Head of caudate nucleus (tissue), 42 donors: ENCODE results near the gene CFAP99.
"Not testable (repeated sequence)": the region's sequence is repeated elsewhere in the genome, so short reads cannot be mapped to it uniquely, and the experiment has no call there.

ENCODE experiments used
- DNase-seq, 42 donors: peaks; one replicate each; pipeline versions ENCODE4 v3.0.0 to v3.0.0-alpha.2; 2020 to 2021; ENCODE audit warnings: mixed read lengths in 7 of 42
- intact Hi-C: fragments of 100-400 bp; cut with DNase I; formaldehyde crosslinking; loops from one replicate; pipeline ENCODE4 v1.15.0; 2022

Gene CFAP99

GRCh38 chr4:2458546-2459491, 40.1 kb downstream of the CFAP99 start:
- DNase-seq: no peak
- intact Hi-C loops: no loop called here

DNA sequence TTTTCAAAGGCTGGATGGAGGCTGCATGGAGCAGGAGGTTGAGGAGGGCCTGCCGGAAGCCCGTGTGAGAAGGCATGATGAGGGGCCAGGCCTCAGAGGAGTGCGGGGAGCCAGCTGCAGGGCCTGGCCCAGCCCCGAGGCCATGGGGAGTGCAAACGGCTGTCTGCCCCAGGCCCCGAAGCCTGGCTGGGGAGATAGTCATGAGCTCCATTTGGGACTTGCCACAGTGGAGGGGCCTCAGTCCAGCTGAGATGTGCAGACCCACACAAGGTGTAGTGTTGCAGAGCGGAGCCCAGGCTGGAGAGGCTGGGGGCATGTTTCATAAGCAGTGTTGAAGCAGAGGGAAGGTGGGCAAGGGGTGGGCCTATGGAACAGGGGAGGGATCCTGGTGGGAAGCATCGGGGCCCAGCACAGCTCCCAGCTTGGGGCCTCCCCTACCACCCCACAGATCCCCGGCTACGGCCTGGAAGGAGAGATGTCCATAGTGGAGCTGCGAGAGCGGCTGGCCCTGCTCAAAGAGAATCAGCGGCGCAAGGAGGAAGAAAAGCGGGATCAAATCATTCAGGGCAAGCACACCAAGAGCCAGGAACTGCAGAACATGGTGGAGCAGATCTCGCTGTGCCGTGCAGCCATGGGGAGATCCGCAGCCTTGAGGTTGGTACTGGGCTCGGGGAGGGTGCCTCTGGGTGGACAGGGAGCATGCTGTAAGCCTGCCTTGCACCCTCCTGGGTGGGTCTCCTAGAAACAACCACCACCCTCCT, 41.0 kb downstream of the CFAP99 start:
- intact Hi-C loops: loop anchor here (10.0 kb wide), 1 partner anchor 75 kb away; the partner anchor contains the start of gene FAM193A

DNA sequence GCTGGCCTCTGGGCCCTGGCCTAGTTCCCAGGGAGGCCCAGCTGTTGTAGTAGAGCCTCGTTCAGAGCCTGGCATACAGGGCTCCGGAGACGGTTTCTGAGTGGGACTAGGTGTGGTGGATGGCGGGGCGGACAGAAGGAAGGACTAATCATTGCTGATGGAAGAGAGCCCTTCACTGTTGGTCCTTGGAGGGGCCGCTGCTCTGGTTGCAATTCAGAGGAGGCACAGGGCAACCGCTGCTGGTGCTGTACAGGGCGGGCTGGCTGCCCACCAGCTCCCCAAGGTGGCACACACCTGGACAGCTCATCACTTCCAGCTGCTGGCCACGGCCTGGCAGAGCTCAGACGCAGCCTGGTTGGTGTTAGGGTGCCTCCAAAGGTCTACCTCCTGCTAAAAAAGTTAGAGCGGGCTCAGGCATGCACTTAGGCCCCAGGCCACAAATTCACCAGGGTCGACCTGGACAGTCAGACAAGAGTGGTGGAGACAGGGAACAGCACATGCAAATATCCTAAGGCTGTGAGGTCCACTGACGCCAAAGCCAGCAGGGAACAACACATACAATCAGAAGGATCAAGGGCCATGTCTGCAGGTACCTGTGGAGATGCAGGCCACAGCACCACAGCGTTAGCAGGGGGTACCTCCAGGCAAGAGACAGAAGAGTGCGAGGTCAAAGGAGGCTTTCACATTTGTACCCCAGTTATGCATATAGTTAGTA, 42.6 kb downstream of the CFAP99 start:
- intact Hi-C loops: loop anchor here (10.0 kb wide), 1 partner anchor 73 kb away; the partner anchor contains the start of gene FAM193A
- no peak for DNase-seq

More for the DNA sequence above, 41.0 kb downstream of the CFAP99 start:
- no peak for DNase-seq

DNA sequence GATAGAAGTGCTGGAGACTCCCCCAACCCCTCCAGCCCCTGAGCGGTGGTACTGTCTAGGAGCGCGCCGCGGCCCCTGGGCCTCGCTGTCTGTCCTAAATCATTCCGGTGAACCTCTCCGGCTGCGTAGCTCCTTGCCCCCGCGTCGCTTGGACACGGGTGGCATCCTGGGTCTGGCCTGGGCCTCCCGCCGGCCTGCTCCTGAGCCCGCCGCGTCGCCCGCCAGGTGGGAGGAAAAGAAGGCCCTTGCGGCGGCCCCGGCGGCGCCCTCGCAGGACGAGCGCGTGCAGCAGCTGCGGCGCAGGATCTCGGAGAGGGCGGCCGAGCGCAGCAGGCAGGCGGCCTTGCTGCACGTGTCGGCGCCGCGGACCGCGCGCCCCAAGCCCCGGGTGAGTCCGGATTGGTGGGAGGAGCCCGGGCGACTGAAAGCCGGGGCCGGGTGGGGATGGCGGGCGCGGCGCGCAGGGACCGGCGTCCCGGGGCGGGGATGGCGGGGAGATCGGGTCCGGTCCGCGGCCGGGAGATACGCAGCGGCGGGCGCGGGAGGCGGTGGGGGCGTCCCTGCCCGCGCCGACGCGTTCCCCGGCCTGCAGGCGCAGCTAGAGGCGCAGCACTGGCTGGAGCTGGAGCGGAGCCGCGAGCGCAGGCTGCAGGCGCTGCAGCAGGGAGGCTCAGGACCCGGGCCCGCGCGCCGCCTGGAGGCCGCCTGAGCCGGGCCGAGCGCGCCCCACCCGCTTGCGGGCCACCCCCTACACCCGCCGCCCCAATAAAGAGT, 43.6 kb downstream of the CFAP99 start:
- intact Hi-C loops: loop anchor here (10.0 kb wide), 1 partner anchor 72 kb away; the partner anchor contains the start of gene FAM193A
- peak in 40 of 42 donors; percentile 28 to 88 (median 76) for DNase-seq

DNA sequence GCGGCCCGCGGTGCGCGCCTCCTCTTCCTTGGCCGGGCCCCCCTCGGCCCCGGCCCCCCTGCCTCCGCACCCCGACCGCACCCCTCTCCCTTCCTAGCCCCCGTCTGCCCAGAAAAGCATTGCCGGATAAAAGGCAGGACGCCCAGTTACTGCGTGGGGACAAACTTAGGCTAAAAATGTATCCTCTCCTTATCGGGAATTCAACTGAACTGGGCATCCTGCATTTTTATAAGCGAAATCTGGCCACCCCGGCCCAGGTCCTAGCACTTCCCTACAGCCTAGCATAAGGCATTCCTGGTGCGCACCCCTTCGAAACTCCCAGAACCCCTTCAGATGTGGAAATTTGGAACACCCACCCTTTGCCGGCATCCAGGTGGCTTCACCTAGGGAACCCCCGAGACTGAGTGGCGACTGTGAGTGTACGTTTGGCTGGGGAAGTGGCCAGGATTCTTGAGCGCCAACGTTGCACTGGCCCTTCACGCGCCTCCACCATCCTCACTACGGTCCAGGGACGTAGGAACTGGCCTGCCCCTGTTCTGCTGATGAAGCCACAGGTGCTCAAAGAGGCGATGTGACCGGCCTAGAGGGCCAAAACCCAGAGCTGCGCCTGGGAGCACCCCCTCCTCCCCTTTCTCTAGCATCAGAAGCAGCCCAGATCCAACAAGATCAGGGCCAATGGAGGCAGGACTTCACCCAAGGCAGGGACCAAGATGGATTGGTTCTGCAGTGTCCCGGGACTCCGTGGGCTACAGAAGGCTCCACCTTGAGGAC, 44.4 kb downstream of the CFAP99 start:
- intact Hi-C loops: loop anchor here (10.0 kb wide), 1 partner anchor 72 kb away; the partner anchor contains the start of gene FAM193A
- DNase-seq: no peak

GRCh38 chr4:2465032-2465431, 46.3 kb downstream of the CFAP99 start:
- intact Hi-C loops: loop anchor here (5.0 to 10.0 kb wide), 2 partner anchors 33 to 70 kb away; partner anchors contain the start of gene FAM193A
- no peak for DNase-seq

GRCh38 chr4:2465544-2465943, 46.8 kb downstream of the CFAP99 start:
- DNase-seq: not testable (repeated sequence)

GRCh38 chr4:2468456-2469191, 49.9 kb downstream of the CFAP99 start, which contains the start of gene RNF4:
Gene RNF4 (plus strand): TSS chr4:2469106. CDS start chr4:2490494, 21,388 bp downstream.
- peak; percentile 92 to 98 (median 96) for DNase-seq
- intact Hi-C loops: loop anchor here (5.0 to 10.0 kb wide), 2 partner anchors 36 to 66 kb away; partner anchors contain the start of gene FAM193A

More at GRCh38 chr4:2465544-2465943, 46.8 kb downstream of the CFAP99 start:
- intact Hi-C loops: loop anchor here (5.0 to 10.0 kb wide), 2 partner anchors 33 to 69 kb away; partner anchors contain the start of gene FAM193A

GRCh38 chr4:2469192-2469984, 50.6 kb downstream of the CFAP99 start:
- peak in 40 of 42 donors; percentile 16 to 78 (median 54) for DNase-seq
- intact Hi-C loops: loop anchor here (5.0 to 10.0 kb wide), 2 partner anchors 37 to 65 kb away; partner anchors contain the start of gene FAM193A

- intact Hi-C loops: no loop called here
These were observed 52.0 kb downstream of the CFAP99 start for GRCh38 chr4:2470791-2471190.

GRCh38 chr4:2472187-2472586, 53.4 kb downstream of the CFAP99 start:
- intact Hi-C loops: no loop called here
- no peak for DNase-seq

More at GRCh38 chr4:2470791-2471190, 52.0 kb downstream of the CFAP99 start:
- no peak for DNase-seq

DNA sequence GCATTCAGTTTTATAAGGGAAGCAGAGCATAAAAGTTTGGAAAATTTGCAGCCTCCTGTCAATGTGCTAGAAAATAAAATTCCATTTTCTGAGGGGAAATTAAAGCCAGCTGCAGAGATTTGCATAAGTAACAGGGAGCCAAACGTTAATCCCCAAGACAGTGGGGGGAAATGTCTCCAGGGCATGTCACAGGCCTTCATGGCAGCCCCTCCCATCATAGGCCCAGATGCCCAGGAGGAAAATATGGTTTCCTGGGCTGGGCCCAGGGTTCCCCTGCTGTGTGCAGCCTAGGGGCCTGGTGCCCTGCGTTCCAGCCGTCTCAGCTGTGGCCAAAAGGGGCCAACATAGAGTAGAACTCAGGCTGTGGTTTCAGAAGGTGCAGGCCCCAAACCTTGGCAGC, 59.5 kb downstream of the CFAP99 start:
- intact Hi-C loops: no loop called here
- DNase-seq: no peak

DNA sequence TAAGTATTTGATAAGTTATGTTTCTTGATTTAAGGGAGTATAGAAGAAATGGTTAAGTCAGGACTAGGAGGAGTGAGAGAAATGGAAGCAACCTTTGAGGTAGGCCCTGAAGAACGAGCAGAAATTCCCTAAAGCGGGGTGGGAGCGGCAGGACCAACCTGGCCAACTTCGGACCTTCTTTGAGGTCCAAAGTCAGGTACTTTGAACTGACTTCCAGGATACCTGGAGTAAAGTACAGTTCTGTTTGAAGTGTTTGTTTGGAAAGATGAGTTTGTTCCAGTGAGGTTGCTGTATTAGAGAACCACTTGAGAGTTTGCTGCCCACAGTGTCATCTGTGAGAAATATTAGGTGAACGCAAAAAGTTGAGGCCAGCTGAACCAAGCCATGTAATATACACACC, 61.9 kb downstream of the CFAP99 start:
- DNase-seq: no peak
- intact Hi-C loops: no loop called here

GRCh38 chr4:2482192-2482591, 63.4 kb downstream of the CFAP99 start:
- intact Hi-C loops: no loop called here
- no peak for DNase-seq

- DNase-seq: peak in 23 of 42 donors; percentile 16 to 76 (median 41)
- intact Hi-C loops: no loop called here
These were observed 63.9 kb downstream of the CFAP99 start for GRCh38 chr4:2482693-2483092.
